K562 (cell line): ENCODE results near the gene GPR50. TPM values are rescaled to one million over a fixed set of nuclear protein-coding genes. Genes with fewer than 3 reads are reported as not detected.

Source experiments
- ATAC-seq: fragments of 200-7000 bp; cut with Tn5 transposase; 3 replicates; pipeline ENCODE4 v1.9.1; 2020; ENCODE audit warnings: moderate library complexity
- BruUV-seq: library from RNA; stranded (reverse); fragments of 400-500 nt; replicated peaks from 2 replicates; lab custom pipeline; 2021; lab: Mats Ljungman, UMichigan
- CTCF ChIA-PET: fragments of 300-600 bp; formaldehyde crosslinking; extraction: SDS; loops from one replicate; lab custom pipeline; 2021; ENCODE audit warnings: low intra/inter-chr PET ratio; lab: Yijun Ruan, JAX
- POLR2A ChIA-PET: fragments of 300-600, 350-650 bp; sonication (Branson Sonifier 250); formaldehyde crosslinking; extraction: SDS; loops from one replicate; lab custom pipeline; 2021; ENCODE audit warnings: antibody characterized with exemption, inconsistent platforms; lab: Yijun Ruan, JAX
- DNase-seq, 4 experiments: peaks; one replicate each; pipeline versions ENCODE4 v3.0.0 to v3.0.0-alpha.2; 2011 to 2018; ENCODE audit warnings: low spot score in 3 of 4, mixed read lengths in 3 of 4; ENCODE audit errors: extremely low read depth in 1 of 4
- FAIRE-seq: peaks from 2 replicates; lab custom pipeline; 2011; peaks lifted over from hg19 to GRCh38; lab: Jason Lieb, UNC
- H2AFZ ChIP-seq: 2 replicates; pipeline ENCODE4 v1.6.0; 2011; ENCODE audit warnings: low read depth, low read length, control low read depth, inconsistent platforms
- H3K27ac ChIP-seq: fragments of 200-600 bp; 3 replicates; pipeline ENCODE4 v1.8.0; 2011; ENCODE audit warnings: low read depth, mild to moderate bottlenecking, control low read depth, inconsistent platforms, low read length, moderate library complexity, mixed read lengths; ENCODE audit errors: extremely low read depth
- H3K27me3 ChIP-seq, 2 experiments: fragments of 300-600 bp in 1 of 2; 2 replicates in 1 of 2; 3 replicates in 1 of 2; pipeline versions ENCODE4 v1.6.0 to v1.8.0; 2011; ENCODE audit warnings: inconsistent platforms in 2 of 2, low read length in 2 of 2, mild to moderate bottlenecking in 1 of 2, mixed read lengths in 1 of 2, moderate library complexity in 1 of 2; ENCODE audit not compliant: control insufficient read depth in 2 of 2, insufficient read depth in 2 of 2
- H3K36me3 ChIP-seq: fragments of 300-600 bp; 3 replicates; pipeline ENCODE4 v1.8.0; 2011; ENCODE audit warnings: mild to moderate bottlenecking, low read length, inconsistent platforms; ENCODE audit not compliant: control insufficient read depth, insufficient read depth
- H3K4me1 ChIP-seq, 2 experiments: fragments of 200-600 bp in 1 of 2; replicated peaks in 1 of 2; 2 replicates in 1 of 2; 3 replicates in 1 of 2; pipeline versions ENCODE4 v1.5.1 to v1.8.0; 2011; ENCODE audit warnings: inconsistent platforms in 2 of 2, low read length in 2 of 2, mild to moderate bottlenecking in 1 of 2, mixed read lengths in 1 of 2, moderate library complexity in 1 of 2; ENCODE audit not compliant: control insufficient read depth in 2 of 2, insufficient read depth in 2 of 2
- H3K4me2 ChIP-seq: 2 replicates; pipeline ENCODE4 v1.6.1; 2011; ENCODE audit warnings: low read length, control low read depth, inconsistent platforms, mixed read lengths; ENCODE audit not compliant: insufficient read depth
- H3K4me3 ChIP-seq: fragments of 200-600 bp; sonication (generic), shearing (Covaris generic); 2 replicates; pipeline ENCODE4 v1.5.1; 2016; ENCODE audit warnings: control low read depth, inconsistent platforms
- H3K79me2 ChIP-seq: fragments of 200-600 bp; 3 replicates; pipeline ENCODE4 v1.8.0; 2011; ENCODE audit warnings: low read length, inconsistent platforms; ENCODE audit not compliant: control insufficient read depth, insufficient read depth
- H3K9ac ChIP-seq, 2 experiments: 2 replicates each; pipeline versions ENCODE4 v1.6.0 to v1.6.1; 2011; ENCODE audit warnings: low read depth in 2 of 2, low read length in 2 of 2, control low read depth in 1 of 2, inconsistent platforms in 1 of 2, mild to moderate bottlenecking in 1 of 2, mixed read lengths in 1 of 2; ENCODE audit not compliant: insufficient read depth in 1 of 2
- H3K9me1 ChIP-seq: one replicate; pipeline ENCODE4 v1.6.0; 2011; ENCODE audit warnings: inconsistent platforms, mild to moderate bottlenecking, low read length, moderate library complexity; ENCODE audit not compliant: control insufficient read depth, insufficient read depth
- H3K9me3 ChIP-seq: replicated peaks from 2 replicates; pipeline ENCODE4 v1.5.1; 2011; ENCODE audit warnings: low read depth, low read length, inconsistent platforms; ENCODE audit not compliant: control insufficient read depth, insufficient read depth
- H4K20me1 ChIP-seq: replicated peaks from 2 replicates; pipeline ENCODE4 v1.6.1; 2011; ENCODE audit warnings: low read length, inconsistent platforms, mixed read lengths; ENCODE audit not compliant: control insufficient read depth, insufficient read depth
- ADNP ChIP-seq: fragments of 200-800 bp; sonication (Bioruptor generic); IDR thresholded peaks from 2 replicates; pipeline ENCODE4 v1.6.1; 2016; ENCODE audit warnings: missing genetic modification characterization, missing compliant biosample characterization
- DACH1 ChIP-seq: fragments of 450-650 bp; IDR thresholded peaks from 2 replicates; pipeline ENCODE4 v1.6.1; 2018; ENCODE audit not compliant: partially characterized antibody
- FOXM1 ChIP-seq, 2 experiments: fragments of 450-650 bp in 1 of 2; sonication (generic) in 1 of 2; formaldehyde crosslinking in 1 of 2; IDR thresholded peaks; 2 replicates each; pipeline versions ENCODE4 v1.6.1 to v1.9.0; 2017 to 2022; ENCODE audit warnings: low read depth in 2 of 2, mild to moderate bottlenecking in 2 of 2, missing genetic modification reagents in 1 of 2, moderate library complexity in 1 of 2
- NR3C1 ChIP-seq: sonication (generic); formaldehyde crosslinking; IDR thresholded peaks from 2 replicates; pipeline ENCODE4 v1.8.1; 2022; ENCODE audit warnings: missing genetic modification reagents
- NR4A1 ChIP-seq, 2 experiments: fragments of 250-450 bp in 1 of 2; fragments of 450-650 bp in 1 of 2; sonication (Bioruptor Pico) in 1 of 2; IDR thresholded peaks; 2 replicates each; pipeline versions ENCODE4 v1.4.0 to v1.6.1; 2016 to 2020; ENCODE audit warnings: mild to moderate bottlenecking in 2 of 2, missing compliant biosample characterization in 1 of 2, missing genetic modification characterization in 1 of 2, moderate library complexity in 1 of 2
- PCBP2 ChIP-seq: fragments of 200-400 bp; formaldehyde crosslinking; IDR thresholded peaks from 2 replicates; pipeline ENCODE4 v1.6.1; 2018; ENCODE audit warnings: low read length, low read depth, mild to moderate bottlenecking, moderate library complexity; ENCODE audit not compliant: poor library complexity, severe bottlenecking
- PHF20 ChIP-seq: fragments of 450-650 bp; IDR thresholded peaks from 2 replicates; pipeline ENCODE4 v1.6.1; 2018; ENCODE audit not compliant: partially characterized antibody
- POLR3A ChIP-seq: IDR thresholded peaks from 2 replicates; pipeline ENCODE4 v1.6.1; 2011; ENCODE audit warnings: borderline replicate concordance, mild to moderate bottlenecking, moderate library complexity; ENCODE audit not compliant: insufficient read length, insufficient read depth; ENCODE audit errors: extremely low read depth
- SMAD4 ChIP-seq: fragments of 250-450 bp; sonication (Bioruptor Pico); conservative IDR thresholded peaks from 2 replicates; pipeline ENCODE4 v1.8.0; 2021; ENCODE audit warnings: inconsistent platforms, mild to moderate bottlenecking, moderate library complexity
- SRSF7 ChIP-seq: fragments of 200-400 bp; formaldehyde crosslinking; optimal IDR thresholded peaks from 2 replicates; pipeline ENCODE3; 2017; ENCODE audit warnings: mild to moderate bottlenecking, low read depth, low read length
- TOE1 ChIP-seq, 2 experiments: fragments of 450-650 bp in 1 of 2; sonication (generic) in 1 of 2; formaldehyde crosslinking in 1 of 2; IDR thresholded peaks; 2 replicates each; pipeline versions ENCODE4 v1.7.1 to v1.8.0; 2016 to 2022; ENCODE audit warnings: borderline replicate concordance in 2 of 2, mild to moderate bottlenecking in 2 of 2, antibody characterized with exemption in 1 of 2, inconsistent platforms in 1 of 2, low read depth in 1 of 2, missing genetic modification reagents in 1 of 2, moderate library complexity in 1 of 2
- YY1 ChIP-seq, 3 experiments: IDR thresholded peaks; 2 replicates each; pipeline ENCODE4 v1.6.1; 2011; ENCODE audit warnings: low read length in 2 of 3, mild to moderate bottlenecking in 2 of 3, moderate library complexity in 2 of 3, borderline replicate concordance in 1 of 3, control low read depth in 1 of 3, low read depth in 1 of 3; ENCODE audit not compliant: insufficient read depth in 3 of 3, insufficient replicate concordance in 2 of 3, control insufficient read depth in 1 of 3, insufficient read length in 1 of 3; ENCODE audit errors: extremely low read depth in 1 of 3
- ZNF507 ChIP-seq: conservative IDR thresholded peaks from 2 replicates; pipeline ENCODE4 v1.6.1; 2017; ENCODE audit warnings: missing genetic modification characterization, missing compliant biosample characterization
- ZNF511 ChIP-seq: sonication (generic); formaldehyde crosslinking; IDR thresholded peaks from 2 replicates; pipeline ENCODE4 v1.8.0; 2022; ENCODE audit warnings: mild to moderate bottlenecking, missing genetic modification reagents
- ZNF644 ChIP-seq: fragments of 200-800 bp; sonication (Bioruptor generic); IDR thresholded peaks from 2 replicates; pipeline ENCODE4 v1.6.1; 2016; ENCODE audit warnings: low read depth, missing genetic modification characterization, missing compliant biosample characterization
- ZNF830 ChIP-seq: fragments of 250-450 bp; sonication (Bioruptor Pico); IDR thresholded peaks from 2 replicates; pipeline ENCODE4 v1.5.0; 2021; ENCODE audit warnings: mild to moderate bottlenecking
- WGBS: fragments of 100-300 bp; shearing (Covaris generic); methylation state at CpG from one replicate; pipeline ENCODE4 v1.1.6; 2016; ENCODE audit warnings: low coverage, mixed read lengths; ENCODE audit not compliant: insufficient coverage; ENCODE audit errors: missing lambda C conversion rate; 5-methylcytosine and 5-hydroxymethylcytosine counted together
- in situ Hi-C: fragments of 300-500 bp; cut with MboI; formaldehyde crosslinking; loops from 4 replicates; pipeline ENCODE4 v1.15.0; 2018; ENCODE audit warnings: inconsistent platforms, mixed read lengths
- intact Hi-C: fragments of 100-400 bp; cut with micrococcal nuclease; formaldehyde crosslinking; loops from 2 replicates; pipeline ENCODE4 v1.14.2; 2022
- polyA plus RNA-seq, 8 experiments: library from polyadenylated mRNA; depleted of rRNA in 4 of 8; stranded (reverse) in 5 of 8; unstranded in 3 of 8; fragments of >200 nt; fragmentation: Nextera tagmentation in 2 of 8; fragmentation: Illumina TruSeq in 1 of 8; extraction: Ambion mirVana in 2 of 8; extraction: Trizol in 1 of 8; gene quantifications; 2 replicates each; pipeline versions ENCODE4 v1.2.1 to v1.2.3, GENCODE V29; 2011 to 2014; ENCODE audit warnings: inconsistent platforms in 1 of 8, missing spikeins in 1 of 8
- total RNA-seq, 7 experiments: library from RNA; depleted of rRNA in 6 of 7; stranded (reverse); fragments of >200 nt in 6 of 7; fragmentation: Illumina TruSeq in 2 of 7; extraction: Trizol in 2 of 7; gene quantifications; 2 replicates each; pipeline versions ENCODE4 v1.2.1 to v1.2.3, GENCODE V29; 2011 to 2021; ENCODE audit warnings: low replicate concordance in 1 of 7

GPR50 gene
- total and polyA plus RNA-seq, 9 of the 15 experiments (the other 6 are each of a cell fraction or from before 2014, with no cell fraction given): 0.03 TPM; not detected in 8

DNA sequence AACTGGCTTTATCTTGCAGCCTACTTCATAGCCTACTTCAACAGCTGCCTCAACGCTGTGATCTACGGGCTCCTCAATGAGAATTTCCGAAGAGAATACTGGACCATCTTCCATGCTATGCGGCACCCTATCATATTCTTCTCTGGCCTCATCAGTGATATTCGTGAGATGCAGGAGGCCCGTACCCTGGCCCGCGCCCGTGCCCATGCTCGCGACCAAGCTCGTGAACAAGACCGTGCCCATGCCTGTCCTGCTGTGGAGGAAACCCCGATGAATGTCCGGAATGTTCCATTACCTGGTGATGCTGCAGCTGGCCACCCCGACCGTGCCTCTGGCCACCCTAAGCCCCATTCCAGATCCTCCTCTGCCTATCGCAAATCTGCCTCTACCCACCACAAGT lies 4.0 kb downstream of the GPR50 start (continued):
- no peak for TF ChIP-seq ZNF511 (CRISPR knock-in tag)
- TF ChIP-seq FOXM1 (IDR thresholded peaks at IDR 0.05; ENCODE audit: low read depth): no peak
- TF ChIP-seq FOXM1 (CRISPR knock-in tag; IDR thresholded peaks at IDR 0.05; ENCODE audit: low read depth): no peak
- TF ChIP-seq YY1 (IDR thresholded peaks at IDR 0.05; ENCODE audit: borderline replicate concordance in 1 of 3, control insufficient read depth in 1 of 3, extremely low read depth in 1 of 3, insufficient read depth in 3 of 3, insufficient read length in 1 of 3, insufficient replicate concordance in 2 of 3, low read depth in 1 of 3, low read length in 2 of 3): no peak
- TF ChIP-seq SMAD4 (CRISPR knock-in tag): no peak
- TF ChIP-seq, all 486 proteins: peak for 0

GRCh38 chrX:151181088-151181487 lies 4.7 kb downstream of the GPR50 start:
- Histone ChIP-seq H3K4me3 (no peak overlapping the region), H3K36me3 (no peaks in the 10 kb centered on the region), H3K9me3 (no peaks in the 10 kb centered on the region), H3K4me1 (peaks cover 0 to 10% of the 10 kb centered on the region in 2 experiments; a peak in 1 of 5 replicates), H3K4me2 (no peak overlapping the region), H3K9me1 (no peaks in the 10 kb centered on the region), H3K27me3 (peaks cover 4 to 48% of the 10 kb centered on the region in 2 experiments; a peak in 4 of 5 replicates), H3K9ac (no peak overlapping the region), H2AFZ (no peak overlapping the region), H3K79me2 (no peaks in the 10 kb centered on the region), H4K20me1 (no peaks in the 10 kb centered on the region), H3K27ac (no peak overlapping the region)
- ChIA-PET CTCF (no interaction called here), POLR2A (interaction anchor here (0.6 kb wide), 1 partner anchor 92 kb away, joined by 3 read pairs; no protein-coding TSS in a partner anchor)
- in situ Hi-C loops: no loop called here
- DNase-seq: no peak
- WGBS: 0% methylated on average over 7 of the region's 7 CpGs
- no TSS peak for BruUV-seq
- intact Hi-C loops: no loop called here
- FAIRE-seq: no peak
- ATAC-seq: no peak
- TF ChIP-seq PHF20: no peak
- no peak for TF ChIP-seq NR3C1 (CRISPR knock-in tag)
- TF ChIP-seq SRSF7: no peak
- TF ChIP-seq ZNF507 (tag): no peak
- no peak for TF ChIP-seq PCBP2
- no peak for TF ChIP-seq ZNF830 (CRISPR knock-in tag)
- no peak for TF ChIP-seq TOE1 (IDR thresholded peaks at IDR 0.05; ENCODE audit: borderline replicate concordance)
- TF ChIP-seq TOE1 (CRISPR knock-in tag; IDR thresholded peaks at IDR 0.05; ENCODE audit: borderline replicate concordance, low read depth): no peak
- no peak for TF ChIP-seq ZNF644
- no peak for TF ChIP-seq POLR3A
- no peak for TF ChIP-seq DACH1
- no peak for TF ChIP-seq ADNP
- no peak for TF ChIP-seq NR4A1 (CRISPR knock-in tag; IDR thresholded peaks at IDR 0.05)
- TF ChIP-seq NR4A1 (tag; IDR thresholded peaks at IDR 0.05): no peak
